Thoracic aorta (tissue), 2 donors: Measurements from ENCODE around the gene HMGA1. TPM values are rescaled to one million over a fixed set of nuclear protein-coding genes. Genes with fewer than 3 reads are reported as not detected.

Source experiments
- ATAC-seq: fragments of 150-250 bp; one replicate; pipeline ENCODE4 v1.8.0; 2017; ENCODE audit warnings: low read depth; ENCODE audit not compliant: insufficient number of reproducible peaks, low FRiP score
- DNase-seq: peaks from one replicate; pipeline ENCODE4 v3.0.0-alpha.2; 2020; ENCODE audit warnings: low spot score
- H3K27ac ChIP-seq, 2 donors: fragments of 200-600 bp; sonication (generic); 1 replicate in 1 of 2; 2 replicates in 1 of 2; pipeline ENCODE4 v1.5.1; 2016; ENCODE audit warnings: mild to moderate bottlenecking in 2 of 2, moderate library complexity in 2 of 2
- H3K27me3 ChIP-seq: fragments of 200-600 bp; sonication (generic); replicated peaks from 2 replicates; pipeline ENCODE4 v1.6.0; 2016; ENCODE audit warnings: mild to moderate bottlenecking; ENCODE audit not compliant: insufficient read depth
- H3K36me3 ChIP-seq: fragments of 200-600 bp; sonication (generic); one replicate; pipeline ENCODE4 v1.5.1; 2016
- H3K4me1 ChIP-seq, 2 donors: fragments of 200-600 bp; sonication (generic); 1 replicate in 1 of 2; 2 replicates in 1 of 2; pipeline versions ENCODE4 v1.5.1 to v1.6.0; 2016; ENCODE audit warnings: low read depth in 2 of 2, mild to moderate bottlenecking in 1 of 2; ENCODE audit not compliant: control insufficient read depth in 1 of 2
- H3K4me3 ChIP-seq: fragments of 200-600 bp; sonication (generic); 2 replicates; pipeline ENCODE4 v1.5.1; 2016; ENCODE audit warnings: mild to moderate bottlenecking
- H3K9me3 ChIP-seq: fragments of 200-600 bp; sonication (generic); 2 replicates; pipeline ENCODE4 v1.5.1; 2016
- CTCF ChIP-seq: fragments of 200-600 bp; sonication (generic); IDR thresholded peaks from one replicate; pipeline ENCODE4 v1.5.1; 2019; ENCODE audit warnings: antibody characterized with exemption
- total RNA-seq, 2 donors: library from RNA; depleted of rRNA; stranded (reverse); fragments of >200 nt; gene quantifications; one replicate each; pipeline versions ENCODE4 v1.1.0 to v1.2.3, GENCODE V29; 2016

HMGA1 gene
- total RNA-seq, 2 donors from 2014 or later = 20.7 to 28.0 TPM

GRCh38 chr6:34202329-34203201, 34.1 kb upstream of the HMGA1 start:
- ATAC-seq (no peak), DNase-seq (no peak)
- no peak overlapping the region for H3K4me3 ChIP-seq
- no peaks in the 10 kb centered on the region for H3K4me1 ChIP-seq
- no peaks in the 10 kb centered on the region for H3K36me3 ChIP-seq
- no peaks in the 10 kb centered on the region for H3K9me3 ChIP-seq
- H3K27ac ChIP-seq = no peak overlapping the region
- H3K27me3 ChIP-seq = no peaks in the 10 kb centered on the region
- TF ChIP-seq CTCF = no peak

GRCh38 chr6:34204693-34205092, 32.0 kb upstream of the HMGA1 start:
- Histone ChIP-seq H3K4me1 (no peaks in the 10 kb centered on the region), H3K36me3 (no peaks in the 10 kb centered on the region), H3K4me3 (no peak overlapping the region), H3K9me3 (no peaks in the 10 kb centered on the region), H3K27me3 (no peaks in the 10 kb centered on the region), H3K27ac (no peak overlapping the region)
- no peak for DNase-seq
- no peak for TF ChIP-seq CTCF
- no peak for ATAC-seq

GRCh38 chr6:34205466-34205865, 31.2 kb upstream of the HMGA1 start:
- no peaks in the 10 kb centered on the region for H3K36me3 ChIP-seq
- H3K27me3 ChIP-seq = no peaks in the 10 kb centered on the region
- DNase-seq (no peak), ATAC-seq (no peak)
- no peak overlapping the region for H3K4me3 ChIP-seq
- no peak for TF ChIP-seq CTCF
- H3K27ac ChIP-seq = no peak overlapping the region
- H3K9me3 ChIP-seq = no peaks in the 10 kb centered on the region
- no peaks in the 10 kb centered on the region for H3K4me1 ChIP-seq

- ATAC-seq = no peak
- TF ChIP-seq CTCF = no peak
Observed at GRCh38 chr6:34205916-34206315, 30.8 kb upstream of the HMGA1 start.

DNA sequence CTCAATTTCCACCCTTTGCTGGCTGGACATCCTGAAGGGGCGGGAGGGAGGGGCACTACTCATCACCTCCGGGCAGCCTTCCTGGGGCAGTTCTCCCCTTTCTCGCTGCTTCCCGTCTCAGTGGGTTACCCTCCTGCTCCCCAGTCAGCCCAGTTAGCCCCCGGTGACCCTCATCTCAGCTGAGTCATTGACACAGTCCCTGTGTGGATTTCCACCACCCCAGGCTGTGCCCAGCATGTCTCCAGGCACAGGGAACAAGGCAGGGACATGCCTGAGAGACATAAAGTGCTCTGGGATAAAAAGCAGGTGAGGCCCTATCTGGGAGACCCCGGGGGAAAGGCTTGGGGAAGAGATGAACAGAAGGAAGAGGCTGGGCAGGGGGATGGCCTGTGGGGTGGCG, 29.9 kb upstream of the HMGA1 start:
- DNase-seq (no peak), ATAC-seq (no peak)
- Histone ChIP-seq H3K9me3 (no peaks in the 10 kb centered on the region), H3K27ac (no peak overlapping the region), H3K4me1 (no peaks in the 10 kb centered on the region), H3K27me3 (no peaks in the 10 kb centered on the region), H3K4me3 (no peak overlapping the region), H3K36me3 (no peaks in the 10 kb centered on the region)
- no peak for TF ChIP-seq CTCF

More at GRCh38 chr6:34205916-34206315, 30.8 kb upstream of the HMGA1 start:
- H3K4me3 ChIP-seq = no peak overlapping the region
- no peaks in the 10 kb centered on the region for H3K27me3 ChIP-seq
- no peak overlapping the region for H3K27ac ChIP-seq
- H3K9me3 ChIP-seq = no peaks in the 10 kb centered on the region
- H3K36me3 ChIP-seq = no peaks in the 10 kb centered on the region
- no peak for DNase-seq
- H3K4me1 ChIP-seq = no peaks in the 10 kb centered on the region
